Fibroblast of peridontal ligament (primary cell): Measurements from ENCODE around the gene SLC39A11.
"Not testable (repeated sequence)": the region's sequence is repeated elsewhere in the genome, so short reads cannot be mapped to it uniquely, and the experiment has no call there.

ENCODE experiments used
- DNase-seq: peaks from one replicate; pipeline ENCODE4 v3.0.0-alpha.2; 2010; ENCODE audit errors: extremely low read depth

The SLC39A11 gene

GRCh38 chr17:73007407-73007806 lies 85.1 kb downstream of the SLC39A11 start:
- no peak for DNase-seq

- no peak for DNase-seq
Observed at GRCh38 chr17:73005360-73005759, 87.1 kb downstream of the SLC39A11 start.

- no peak for DNase-seq
Observed at GRCh38 chr17:73003487-73003886, 89.0 kb downstream of the SLC39A11 start.

DNA sequence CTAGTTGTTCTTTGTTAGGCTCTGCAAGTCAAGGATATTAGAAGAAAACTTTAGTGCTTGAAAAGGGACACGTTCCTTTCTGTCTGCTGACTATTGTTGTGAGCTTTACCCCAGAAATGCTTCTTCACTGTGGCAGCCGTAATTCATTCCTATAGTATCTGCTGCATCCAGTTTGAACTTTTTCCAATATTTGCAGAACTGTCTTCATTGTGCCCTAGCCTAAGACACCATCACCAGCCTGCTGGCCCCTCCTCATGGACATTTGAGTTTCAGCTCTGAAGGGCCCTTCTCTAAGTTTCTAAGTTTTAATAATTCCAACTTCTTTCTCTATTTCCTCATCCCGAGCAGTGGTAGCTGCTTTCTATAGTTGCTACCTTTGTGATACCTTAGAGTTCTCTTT lies 91.7 kb downstream of the SLC39A11 start:
- DNase-seq: no peak

- not testable (repeated sequence) for DNase-seq
Observed at GRCh38 chr17:72999474-72999873, 93.0 kb downstream of the SLC39A11 start.

GRCh38 chr17:72998343-72998742 lies 94.1 kb downstream of the SLC39A11 start:
- DNase-seq: no peak

- no peak for DNase-seq
Observed at GRCh38 chr17:72997559-72997958, 94.9 kb downstream of the SLC39A11 start.

DNA sequence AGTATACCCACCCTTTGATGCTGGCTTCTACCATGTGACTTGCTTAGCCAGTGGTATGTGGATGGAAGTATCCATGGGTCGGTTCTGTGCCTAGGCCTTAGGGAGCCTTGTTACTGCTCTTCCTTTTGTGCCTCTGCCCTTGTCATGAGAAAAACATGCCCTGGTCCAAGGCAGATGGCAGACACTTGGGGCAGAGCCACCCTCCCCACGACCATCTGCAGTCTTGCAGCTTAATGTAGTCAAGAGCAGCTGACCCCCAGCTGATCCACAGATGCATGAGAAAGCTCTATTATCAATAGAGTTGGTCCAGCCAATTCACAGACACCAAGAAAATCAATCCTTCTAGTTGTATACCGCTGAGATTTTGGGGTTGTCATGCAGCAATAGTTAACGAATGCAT lies 95.7 kb downstream of the SLC39A11 start:
- DNase-seq: no peak

- DNase-seq: no peak
Observed at GRCh38 chr17:72995008-72995656, 97.4 kb downstream of the SLC39A11 start.

GRCh38 chr17:72992783-72993467 lies 99.6 kb downstream of the SLC39A11 start:
- DNase-seq: not testable (repeated sequence)

- DNase-seq: no peak
Observed at GRCh38 chr17:72991651-72992050, 100.8 kb downstream of the SLC39A11 start.

GRCh38 chr17:72989074-72989610 lies 103.3 kb downstream of the SLC39A11 start:
- no peak for DNase-seq

- no peak for DNase-seq
Observed at GRCh38 chr17:72988451-72988850, 104.0 kb downstream of the SLC39A11 start.

- DNase-seq: no peak
Observed at GRCh38 chr17:72987166-72987565, 105.3 kb downstream of the SLC39A11 start.

GRCh38 chr17:72985882-72986720 lies 106.4 kb downstream of the SLC39A11 start:
- peak; percentile 81 for DNase-seq

- no peak for DNase-seq
Observed at GRCh38 chr17:72984926-72985325, 107.6 kb downstream of the SLC39A11 start.

GRCh38 chr17:72984145-72984925 lies 108.2 kb downstream of the SLC39A11 start:
- peak; percentile 58 for DNase-seq

DNA sequence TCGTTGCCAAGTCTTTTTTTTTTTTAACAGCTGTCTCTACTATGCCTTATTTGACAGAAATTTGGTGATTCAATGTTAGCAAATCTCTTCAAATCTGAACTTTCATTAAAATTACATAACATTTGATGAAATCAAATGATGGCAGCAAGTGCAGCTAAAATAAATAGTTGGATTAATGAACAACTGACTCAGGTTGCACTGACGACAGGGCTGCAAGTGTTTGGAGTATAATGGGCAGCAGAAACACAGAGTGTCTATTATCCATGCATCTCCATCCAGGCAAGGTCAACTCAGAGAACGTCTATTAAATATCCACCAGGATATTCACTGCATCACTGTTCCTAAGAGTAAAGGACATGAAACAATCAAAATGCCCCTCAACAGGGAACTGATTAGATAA lies 109.8 kb downstream of the SLC39A11 start:
- no peak for DNase-seq

- DNase-seq: no peak
Observed at GRCh38 chr17:72978593-72979218, 113.8 kb downstream of the SLC39A11 start.

DNA sequence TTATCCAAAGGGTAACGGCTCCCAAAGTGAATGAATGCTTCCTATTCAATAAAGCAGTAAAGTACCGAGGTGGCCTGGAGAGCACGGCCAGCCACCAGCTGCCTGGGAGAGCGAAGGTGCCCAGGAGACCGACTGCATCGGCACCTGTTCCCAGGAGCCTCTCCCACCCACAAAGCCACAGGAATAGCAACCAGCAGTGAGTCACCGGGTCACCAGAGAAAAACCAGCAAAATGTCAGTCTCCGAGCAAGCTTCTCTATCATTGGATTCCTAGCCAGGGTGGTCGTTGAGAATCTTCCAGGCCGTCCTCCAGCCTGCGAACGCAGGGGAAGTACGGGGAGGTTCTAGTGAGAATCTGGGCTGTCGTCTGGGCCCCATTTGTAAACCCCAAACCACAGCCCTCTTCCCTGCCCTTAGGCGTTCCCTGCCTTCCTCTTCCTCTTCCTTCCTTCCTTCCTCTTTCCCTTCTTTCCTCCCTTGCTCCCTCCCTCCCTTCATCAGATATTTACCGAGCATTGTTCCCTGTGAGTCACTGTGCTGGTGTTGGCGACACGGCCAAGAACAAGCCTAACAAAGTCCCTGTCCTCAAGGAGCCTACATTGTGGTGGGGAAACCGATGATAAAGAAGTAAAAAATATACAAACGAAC lies 114.6 kb downstream of the SLC39A11 start:
- no peak for DNase-seq
